HG02840 (cell line): Measurements from ENCODE around the gene MOXD1.
A peak's percentile ranks its signal among the peaks of the same experiment; 100 is the strongest.
"Not testable (repeated sequence)": the region's sequence is repeated elsewhere in the genome, so short reads cannot be mapped to it uniquely, and the experiment has no call there.

Source experiments
- ATAC-seq: cut with Tn5 transposase; IDR thresholded peaks from one replicate; pipeline ENCODE4 v1.9.1; 2021; ENCODE audit warnings: mild to moderate bottlenecking, moderate library complexity, moderate number of reproducible peaks; ENCODE audit not compliant: unreplicated experiment, low FRiP score

Gene MOXD1

GRCh38 chr6:132286298-132287019, 114.8 kb downstream of the MOXD1 start:
- ATAC-seq, result no peak

- no peak for ATAC-seq
These were observed 116.1 kb downstream of the MOXD1 start for GRCh38 chr6:132285004-132285780.

- ATAC-seq, result no peak
These were observed 118.6 kb downstream of the MOXD1 start for GRCh38 chr6:132282696-132283095.

GRCh38 chr6:132280436-132280835, 120.8 kb downstream of the MOXD1 start:
- no peak for ATAC-seq

- peak; percentile 90 for ATAC-seq
These were observed 121.6 kb downstream of the MOXD1 start for GRCh38 chr6:132279592-132280139.

- no peak for ATAC-seq
These were observed 126.0 kb downstream of the MOXD1 start for GRCh38 chr6:132275066-132275970.

- ATAC-seq, result no peak
These were observed 128.5 kb downstream of the MOXD1 start for GRCh38 chr6:132272776-132273175.

- ATAC-seq, result no peak
These were observed 130.4 kb downstream of the MOXD1 start for GRCh38 chr6:132270726-132271402.

GRCh38 chr6:132268666-132269065, 132.6 kb downstream of the MOXD1 start:
- not testable (repeated sequence) for ATAC-seq

GRCh38 chr6:132268209-132268608, 133.1 kb downstream of the MOXD1 start:
- no peak for ATAC-seq

GRCh38 chr6:132265451-132266097, 135.7 kb downstream of the MOXD1 start:
- no peak for ATAC-seq

- ATAC-seq, result no peak
These were observed 137.2 kb downstream of the MOXD1 start for GRCh38 chr6:132264021-132264500.

- ATAC-seq, result no peak
These were observed 139.9 kb downstream of the MOXD1 start for GRCh38 chr6:132261354-132261753.

- no peak for ATAC-seq
These were observed 142.2 kb downstream of the MOXD1 start for GRCh38 chr6:132259070-132259469.

GRCh38 chr6:132257561-132257960, 143.7 kb downstream of the MOXD1 start:
- ATAC-seq, result no peak

GRCh38 chr6:132256457-132256856, 144.8 kb downstream of the MOXD1 start:
- ATAC-seq, result no peak

- ATAC-seq, result no peak
These were observed 147.4 kb downstream of the MOXD1 start for GRCh38 chr6:132253906-132254305.

GRCh38 chr6:132253211-132253610, 148.1 kb downstream of the MOXD1 start:
- ATAC-seq, result no peak

GRCh38 chr6:132252113-132252512, 149.2 kb downstream of the MOXD1 start:
- no peak for ATAC-seq
